Uterus (tissue), 4 donors: Measurements from ENCODE around the gene GRM8. TPM values are rescaled to one million over a fixed set of nuclear protein-coding genes. Genes with fewer than 3 reads are reported as not detected.

Experiments
- DNase-seq, 2 donors: peaks; one replicate each; pipeline ENCODE4 v3.0.0-alpha.2; 2019 to 2020
- H3K27ac ChIP-seq, 2 donors: fragments of 200-600 bp; sonication (generic); 1 replicate in 1 of 2; 2 replicates in 1 of 2; pipeline ENCODE4 v1.5.1; 2016 to 2018
- H3K27me3 ChIP-seq, 2 donors: fragments of 200-600 bp; sonication (generic); one replicate each; pipeline ENCODE4 v1.5.1; 2018 to 2019; ENCODE audit warnings: control low read depth in 1 of 2
- H3K36me3 ChIP-seq, 2 donors: fragments of 200-600 bp; sonication (generic); one replicate each; pipeline ENCODE4 v1.5.1; 2019; ENCODE audit warnings: control low read depth in 1 of 2
- H3K4me1 ChIP-seq, 2 donors: fragments of 200-600 bp; sonication (generic); one replicate each; pipeline ENCODE4 v1.5.1; 2018 to 2019; ENCODE audit warnings: control low read depth in 1 of 2
- H3K4me3 ChIP-seq, 2 donors: fragments of 200-600 bp; sonication (generic); 1 replicate in 1 of 2; 2 replicates in 1 of 2; pipeline ENCODE4 v1.5.1; 2018 to 2019; ENCODE audit warnings: mild to moderate bottlenecking in 1 of 2
- H3K9me3 ChIP-seq, 2 donors: fragments of 200-600 bp; sonication (generic); one replicate each; pipeline ENCODE4 v1.5.1; 2019; ENCODE audit warnings: control low read depth in 1 of 2
- POLR2A ChIP-seq, 2 donors: fragments of 450-650 bp; IDR thresholded peaks; one replicate each; pipeline ENCODE4 v1.6.1; 2016; ENCODE audit warnings: antibody characterized with exemption in 2 of 2, mild to moderate bottlenecking in 1 of 2, moderate library complexity in 1 of 2
- intact Hi-C: fragments of 100-400 bp; cut with DNase I; formaldehyde crosslinking; loops from one replicate; pipeline ENCODE4 v1.15.1; 2023; ENCODE audit warnings: low total_unique reads
- total RNA-seq, 4 donors: library from RNA; depleted of rRNA in 3 of 4; stranded (reverse); fragments of >200 nt in 3 of 4; gene quantifications; one replicate each; pipeline versions ENCODE4 v1.1.0 to v1.2.4, GENCODE V29; 2014 to 2023
- TF ChIP-seq, protein P1 (sequence below), 4 experiments: fragments of 200-600 bp in 2 of 4; fragments of 450-650 bp in 2 of 4; sonication (generic) in 2 of 4; IDR thresholded peaks; one replicate each; pipeline ENCODE4 v1.5.1; 2016 to 2019; ENCODE audit warnings: antibody characterized with exemption in 4 of 4, mild to moderate bottlenecking in 2 of 4, moderate library complexity in 1 of 4
- donor health status: DM: yes; HTN: yes; CAD: no.

GRM8 gene
- total RNA-seq, 4 donors from 2014 or later: 3.9 TPM; not detected in 3

DNA sequence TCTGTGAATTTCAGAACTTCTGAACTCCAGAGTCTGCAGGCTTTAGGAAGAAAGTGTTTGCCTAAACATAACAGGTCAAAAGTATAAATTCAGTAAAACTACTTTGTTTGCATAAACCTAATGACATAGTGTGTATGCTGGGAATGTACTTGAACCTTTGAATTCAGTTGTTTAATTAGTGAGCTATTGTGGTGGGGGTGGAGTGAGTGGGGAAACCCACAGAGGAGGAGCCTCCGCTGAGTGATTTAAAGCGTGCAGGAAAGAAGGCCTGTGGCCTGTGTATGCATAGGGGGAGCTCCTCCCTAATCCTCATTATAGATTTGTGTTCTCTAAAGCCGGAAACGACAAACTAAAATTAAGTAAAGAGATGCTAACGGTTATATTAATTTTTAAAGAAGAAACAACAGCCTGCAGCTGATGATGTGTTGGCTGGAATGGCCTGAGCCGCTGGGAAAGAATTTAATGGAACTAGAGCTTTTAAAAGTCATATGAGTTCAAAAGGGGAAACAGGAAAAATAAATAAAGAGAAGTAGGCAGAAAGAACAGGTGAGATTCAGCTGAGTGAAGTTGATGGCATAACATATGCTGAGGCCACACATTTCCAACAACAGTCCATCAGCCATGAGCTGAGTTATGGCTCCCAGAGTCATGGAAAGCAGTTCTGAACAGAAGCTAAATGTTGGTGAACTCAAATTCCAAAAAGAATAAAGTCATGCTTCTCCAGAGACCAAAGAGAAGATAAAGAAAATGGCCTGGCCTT, 595.0 kb downstream of the GRM8 start:
- TF ChIP-seq, protein P1, sequence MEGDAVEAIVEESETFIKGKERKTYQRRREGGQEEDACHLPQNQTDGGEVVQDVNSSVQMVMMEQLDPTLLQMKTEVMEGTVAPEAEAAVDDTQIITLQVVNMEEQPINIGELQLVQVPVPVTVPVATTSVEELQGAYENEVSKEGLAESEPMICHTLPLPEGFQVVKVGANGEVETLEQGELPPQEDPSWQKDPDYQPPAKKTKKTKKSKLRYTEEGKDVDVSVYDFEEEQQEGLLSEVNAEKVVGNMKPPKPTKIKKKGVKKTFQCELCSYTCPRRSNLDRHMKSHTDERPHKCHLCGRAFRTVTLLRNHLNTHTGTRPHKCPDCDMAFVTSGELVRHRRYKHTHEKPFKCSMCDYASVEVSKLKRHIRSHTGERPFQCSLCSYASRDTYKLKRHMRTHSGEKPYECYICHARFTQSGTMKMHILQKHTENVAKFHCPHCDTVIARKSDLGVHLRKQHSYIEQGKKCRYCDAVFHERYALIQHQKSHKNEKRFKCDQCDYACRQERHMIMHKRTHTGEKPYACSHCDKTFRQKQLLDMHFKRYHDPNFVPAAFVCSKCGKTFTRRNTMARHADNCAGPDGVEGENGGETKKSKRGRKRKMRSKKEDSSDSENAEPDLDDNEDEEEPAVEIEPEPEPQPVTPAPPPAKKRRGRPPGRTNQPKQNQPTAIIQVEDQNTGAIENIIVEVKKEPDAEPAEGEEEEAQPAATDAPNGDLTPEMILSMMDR (IDR thresholded peaks at IDR 0.05): no peak
- TF ChIP-seq POLR2A (IDR thresholded peaks at IDR 0.05): no peak
- Histone ChIP-seq H3K36me3 (no peaks in the 10 kb centered on the region), H3K27ac (no peak overlapping the region), H3K9me3 (no peaks in the 10 kb centered on the region), H3K27me3 (no peaks in the 10 kb centered on the region), H3K4me1 (no peaks in the 10 kb centered on the region), H3K4me3 (no peak overlapping the region)
- no peak for DNase-seq
- intact Hi-C loops: no loop called here

DNA sequence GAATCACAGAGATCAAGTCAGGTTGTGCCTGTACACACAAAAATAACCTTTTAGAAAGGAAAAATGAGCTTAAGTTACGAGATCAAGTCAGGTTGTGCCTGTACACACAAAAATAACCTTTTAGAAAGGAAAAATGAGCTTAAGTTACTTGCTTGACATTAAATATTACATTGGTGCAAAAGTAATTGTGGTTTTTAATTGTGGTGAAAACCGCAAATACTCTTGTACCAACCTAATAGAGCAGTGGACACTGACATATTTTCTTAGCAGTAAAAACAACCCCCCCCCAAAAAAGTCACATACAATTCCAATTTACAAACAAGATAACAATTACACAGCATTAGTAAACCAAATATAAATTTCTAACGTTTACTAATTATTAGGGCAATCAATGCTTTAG, 595.6 kb downstream of the GRM8 start:
- TF ChIP-seq, protein P1 (IDR thresholded peaks at IDR 0.05): no peak
- TF ChIP-seq POLR2A (IDR thresholded peaks at IDR 0.05): no peak
- H3K36me3 ChIP-seq: no peaks in the 10 kb centered on the region
- no peak overlapping the region for H3K4me3 ChIP-seq
- no peak overlapping the region for H3K27ac ChIP-seq
- no peaks in the 10 kb centered on the region for H3K4me1 ChIP-seq
- DNase-seq: no peak
- intact Hi-C loops: no loop called here
- no peaks in the 10 kb centered on the region for H3K9me3 ChIP-seq
- no peaks in the 10 kb centered on the region for H3K27me3 ChIP-seq

DNA sequence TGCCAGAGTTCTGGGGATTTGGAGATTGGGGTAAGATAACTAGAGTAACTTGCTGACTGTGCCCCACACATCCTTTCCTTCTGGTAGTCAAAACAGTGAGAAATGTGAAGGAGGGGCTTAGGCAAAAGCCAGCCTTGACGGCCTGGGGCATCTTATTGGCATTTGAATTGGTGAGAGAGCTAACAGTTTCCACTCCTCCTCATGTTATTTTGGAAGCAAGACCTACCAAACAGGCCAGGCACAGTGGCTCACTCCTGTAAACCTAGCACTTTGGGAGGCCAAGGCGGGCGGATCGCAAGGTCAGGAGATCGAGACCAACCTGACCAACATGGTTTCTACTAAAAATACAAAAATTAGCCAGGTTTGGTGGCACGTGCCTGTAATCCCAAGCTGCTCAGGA, 596.6 kb downstream of the GRM8 start:
- TF ChIP-seq POLR2A (IDR thresholded peaks at IDR 0.05): no peak
- TF ChIP-seq, protein P1 (IDR thresholded peaks at IDR 0.05): no peak
- no peak for DNase-seq
- Histone ChIP-seq H3K36me3 (no peaks in the 10 kb centered on the region), H3K27ac (no peak overlapping the region), H3K27me3 (no peaks in the 10 kb centered on the region), H3K4me1 (no peaks in the 10 kb centered on the region), H3K9me3 (no peaks in the 10 kb centered on the region), H3K4me3 (no peak overlapping the region)
- intact Hi-C loops: no loop called here

DNA sequence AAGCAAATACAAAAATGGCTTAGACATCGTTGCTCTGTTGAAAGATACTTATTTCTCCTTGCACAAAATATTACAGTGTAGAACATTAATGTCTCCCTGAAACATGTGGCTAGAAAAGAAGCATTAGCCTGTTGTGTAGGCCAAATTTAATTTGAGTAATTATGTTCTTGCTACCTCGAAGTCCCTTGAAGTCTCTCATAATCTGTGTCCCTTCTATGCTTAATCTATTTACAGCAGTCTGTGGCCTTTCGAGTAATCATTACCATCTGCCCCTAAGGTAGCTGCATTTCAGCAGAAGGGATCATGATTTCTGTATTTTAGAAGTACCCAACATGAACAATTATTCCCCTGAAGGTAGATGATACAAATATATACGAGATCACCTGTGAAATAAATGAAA, 615.2 kb downstream of the GRM8 start:
- intact Hi-C loops: no loop called here
- H3K27me3 ChIP-seq: no peaks in the 10 kb centered on the region
- peaks cover 0 to 2% of the 10 kb centered on the region in 2 donors for H3K36me3 ChIP-seq
- H3K4me3 ChIP-seq: no peak overlapping the region
- no peaks in the 10 kb centered on the region for H3K4me1 ChIP-seq
- no peak for DNase-seq
- no peak overlapping the region for H3K27ac ChIP-seq
- H3K9me3 ChIP-seq: no peaks in the 10 kb centered on the region
- TF ChIP-seq, protein P1 (IDR thresholded peaks at IDR 0.05): no peak
- no peak for TF ChIP-seq POLR2A (IDR thresholded peaks at IDR 0.05)

DNA sequence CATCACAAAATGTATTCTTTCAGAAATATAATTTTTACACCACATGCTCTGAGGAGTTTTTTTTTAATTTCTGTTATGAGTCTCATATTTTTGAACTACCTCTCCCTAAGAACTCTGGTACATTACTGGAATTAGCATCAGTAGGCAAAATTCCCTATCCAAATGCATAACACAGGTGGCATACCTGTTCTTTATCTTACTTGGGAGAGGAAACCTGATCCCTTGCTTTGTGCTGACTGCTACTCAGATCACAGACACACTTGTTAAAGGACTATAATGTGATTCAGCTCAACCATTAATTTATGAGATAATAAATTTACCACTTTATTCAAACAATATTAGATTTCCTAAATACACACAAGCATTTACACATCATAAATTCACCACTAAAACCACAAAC, 617.2 kb downstream of the GRM8 start:
- Histone ChIP-seq H3K9me3 (no peaks in the 10 kb centered on the region), H3K36me3 (peaks cover 0 to 2% of the 10 kb centered on the region in 2 donors), H3K27me3 (no peaks in the 10 kb centered on the region), H3K27ac (no peak overlapping the region), H3K4me3 (no peak overlapping the region), H3K4me1 (no peaks in the 10 kb centered on the region)
- DNase-seq: no peak
- intact Hi-C loops: no loop called here
- TF ChIP-seq, protein P1 (IDR thresholded peaks at IDR 0.05): no peak
- TF ChIP-seq POLR2A (IDR thresholded peaks at IDR 0.05): no peak
